ENCODE data around the gene MTA2. TPM values are rescaled to one million over a fixed set of nuclear protein-coding genes. Genes with fewer than 3 reads are reported as not detected.
A peak's percentile ranks its signal among the peaks of the same experiment; 100 is the strongest.

The MTA2 gene
- total RNA-seq, 5 donors from 2014 or later (not counting 1 experiment from before 2014, with no cell fraction given) = 151 to 185 (median 184) TPM

DNA sequence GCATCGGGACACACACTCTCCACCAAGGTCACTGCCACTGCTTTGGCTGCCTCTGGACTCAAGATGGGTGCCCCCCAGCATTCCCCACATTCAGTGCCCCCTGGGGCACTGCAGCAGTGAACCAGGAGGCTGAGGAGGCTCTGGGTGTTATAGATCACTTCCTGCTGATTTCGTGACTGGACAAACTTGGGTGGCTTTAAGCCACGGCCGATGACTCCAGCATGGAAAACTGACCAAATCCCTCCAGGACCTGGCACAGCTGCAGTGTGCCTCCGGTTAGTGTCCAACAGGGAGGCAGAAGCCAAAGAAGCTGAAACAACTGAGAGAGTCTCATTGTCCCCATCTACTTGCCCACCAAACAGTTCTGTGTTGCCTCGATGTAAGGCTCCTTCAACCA is 45.9 kb upstream of the MTA2 start:
- DNase-seq = no peak
- no peak for ATAC-seq (replicated peaks in 1 of 4)
- Histone ChIP-seq H3K27me3 (replicated peaks in 1 of 2; ENCODE audit: control insufficient read depth in 2 of 2, extremely low read depth in 1 of 2, insufficient read depth in 2 of 2, low read length in 1 of 2) (no peaks in the 10 kb centered on the region), H3K4me3 (ENCODE audit: control insufficient read depth in 1 of 2, extremely low read depth in 1 of 2, low read length in 1 of 2) (no peak overlapping the region), H3K36me3 (ENCODE audit: control insufficient read depth in 2 of 2, extremely low read depth in 1 of 2, insufficient read depth in 1 of 2, low read length in 1 of 2) (peaks cover 9 to 37% of the 10 kb centered on the region in 2 donors), H3K4me1 (ENCODE audit: control insufficient read depth in 1 of 2, extremely low read depth in 1 of 2, insufficient read depth in 2 of 2, low read length in 2 of 2) (peaks cover 16 to 55% of the 10 kb centered on the region in 2 experiments), H3K9me3 (no peaks in the 10 kb centered on the region), H3K27ac (ENCODE audit: low read length) (no peak overlapping the region)
- POLR2A ChIA-PET = interaction anchor here (1.2 to 2.4 kb wide), 2 partner anchors 17 to 25 kb away, joined by 3 to 34 read pairs; partner anchors contain the start of genes C11orf98 (in 1 of the 2) and CSKMT (in 1 of the 2)
- H3K36me3 Mint-ChIP-seq = peaks cover 7% of the 10 kb centered on the region
- H3K27ac Mint-ChIP-seq = no peak overlapping the region
- peaks cover 34 to 42% (median 40%) of the 10 kb centered on the region in 3 donors for H3K4me1 Mint-ChIP-seq
- H3K4me3 Mint-ChIP-seq = no peak overlapping the region
- H3K27me3 Mint-ChIP-seq = no peaks in the 10 kb centered on the region
- H3K9me3 Mint-ChIP-seq = no peaks in the 10 kb centered on the region
- CTCF ChIA-PET = no interaction called here
- WGBS (ENCODE audit: insufficient coverage) = 91% methylated on average over 6 of the region's 6 CpGs

DNA sequence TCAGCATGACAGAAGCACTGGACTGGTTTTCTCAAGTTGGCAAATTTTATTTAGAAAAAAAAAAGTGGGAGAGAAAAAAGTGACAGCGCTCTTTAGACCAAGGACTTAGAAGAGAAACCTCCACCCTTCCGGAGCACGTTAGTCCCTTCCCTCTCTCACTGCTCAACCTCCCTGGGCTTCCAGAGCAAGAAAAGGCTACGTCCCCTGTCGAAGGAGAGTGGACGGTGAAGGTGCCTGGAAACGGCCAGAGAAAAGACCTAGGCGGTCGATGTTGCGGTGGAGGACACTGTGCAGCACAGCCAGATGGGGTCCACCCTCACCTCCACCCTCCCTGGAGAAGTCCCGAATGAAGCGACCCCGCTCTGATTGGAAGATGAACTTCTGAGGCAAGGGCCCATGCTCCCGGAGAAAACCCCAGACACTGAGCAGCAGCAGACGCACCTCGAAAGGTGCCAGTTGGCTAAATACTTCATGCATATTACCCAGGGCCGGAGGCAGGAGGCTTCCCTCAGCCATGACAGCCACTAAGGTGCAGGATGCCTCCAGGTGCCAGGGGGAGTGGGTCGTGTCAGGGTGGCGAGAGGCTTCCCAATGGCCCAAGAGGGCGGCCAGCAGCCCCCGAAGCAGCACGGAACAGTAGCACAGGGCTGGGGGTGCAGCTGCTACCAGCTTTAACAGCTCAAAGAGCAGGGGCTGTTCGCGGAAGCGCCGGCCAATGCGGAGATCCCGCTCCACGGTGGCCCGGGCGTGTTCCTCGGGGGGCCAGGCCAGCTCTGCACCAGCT is 45.4 kb upstream of the MTA2 start:
- Mint-ChIP-seq H3K4me1 (peaks cover 28 to 39% (median 36%) of the 10 kb centered on the region in 3 donors), H3K27ac (peak overlapping the region; percentile 93 to 96), H3K4me3 (peak overlapping the region; percentile 95 to 98 (median 97)), H3K36me3 (peaks cover 7% of the 10 kb centered on the region), H3K9me3 (no peaks in the 10 kb centered on the region), H3K27me3 (no peaks in the 10 kb centered on the region)
- H3K4me1 ChIP-seq (ENCODE audit: control insufficient read depth in 1 of 2, extremely low read depth in 1 of 2, insufficient read depth in 2 of 2, low read length in 2 of 2) = peaks cover 14 to 49% of the 10 kb centered on the region in 2 experiments
- peak overlapping the region; percentile 38 for H3K27ac ChIP-seq (ENCODE audit: low read length)
- WGBS (ENCODE audit: insufficient coverage) = 83% methylated on average over 26 of the region's 32 CpGs
- H3K4me3 ChIP-seq (ENCODE audit: control insufficient read depth in 1 of 2, extremely low read depth in 1 of 2, low read length in 1 of 2) = peak overlapping the region in 1 of 2 donors; percentile 100
- no peaks in the 10 kb centered on the region for H3K9me3 ChIP-seq
- DNase-seq (no peak), ATAC-seq (replicated peaks in 1 of 4) (no peak)
- ChIA-PET POLR2A (interaction anchor here in 1 of 2 donors (0.6 to 2.4 kb wide), 4 partner anchors 18 to 73 kb away, joined by 5 to 34 read pairs (median 8); partner anchors contain the start of genes C11orf98, CSKMT and EEF1G), CTCF (interaction anchor here (0.6 to 1.7 kb wide), 3 partner anchors 18 to 258 kb away, joined by 4 to 7 read pairs (median 7); partner anchors contain the start of genes C11orf98 (in 1 of the 2) and CSKMT (in 1 of the 2))
- no peaks in the 10 kb centered on the region for H3K27me3 ChIP-seq (replicated peaks in 1 of 2; ENCODE audit: control insufficient read depth in 2 of 2, extremely low read depth in 1 of 2, insufficient read depth in 2 of 2, low read length in 1 of 2)
- H3K36me3 ChIP-seq (ENCODE audit: control insufficient read depth in 2 of 2, extremely low read depth in 1 of 2, insufficient read depth in 1 of 2, low read length in 1 of 2) = peaks cover 9 to 38% of the 10 kb centered on the region in 2 donors

DNA sequence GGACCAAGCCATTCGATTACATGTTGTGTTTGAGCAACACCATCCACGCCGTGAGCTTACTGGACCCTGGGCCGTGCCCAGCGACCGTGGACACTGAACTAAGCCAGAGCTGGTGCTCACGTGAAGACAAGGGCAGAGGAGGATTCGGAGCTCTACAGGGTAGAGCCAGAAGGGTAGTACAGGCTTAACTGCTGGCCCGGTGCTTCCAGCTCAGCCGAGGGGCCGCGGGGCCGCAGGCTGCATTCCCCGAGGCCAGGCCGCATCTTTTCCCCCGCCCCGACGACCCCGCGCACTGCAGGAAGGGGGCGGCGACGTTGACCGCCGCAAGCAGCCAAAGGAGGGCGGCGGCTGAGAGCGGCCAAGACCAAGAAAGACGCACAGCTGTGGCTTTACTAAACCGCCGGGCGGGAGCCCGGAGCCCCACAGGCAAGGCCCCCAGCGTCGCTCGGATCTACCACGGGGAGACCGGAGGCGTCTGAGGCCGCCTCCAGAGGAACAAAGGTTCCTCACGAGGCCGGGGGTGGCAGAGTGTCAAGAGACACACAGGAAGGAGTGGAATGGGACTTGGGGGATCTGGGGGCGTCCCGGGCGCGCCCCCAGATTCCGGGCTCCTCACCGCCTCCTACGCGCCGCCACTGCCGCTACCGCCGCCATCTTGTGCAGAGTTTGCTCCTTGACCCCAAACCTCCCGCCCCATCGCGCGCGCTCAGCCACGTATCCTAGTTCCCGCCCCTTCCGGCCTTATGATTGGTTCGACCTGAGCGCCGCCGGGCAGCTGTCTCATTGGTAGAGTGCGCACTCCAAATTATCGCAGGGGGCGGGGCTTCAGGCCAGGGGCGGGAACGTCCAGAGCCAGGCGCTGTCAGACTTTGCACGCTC is 44.5 kb upstream of the MTA2 start, which contains the start of gene GANAB:
TSS of gene GANAB (minus strand) at position 668 of the 879 bp plus-strand sequence. CDS start at position 654, 14 bp downstream.
- DNase-seq = peak; percentile 96 to 100 (median 99)
- H3K36me3 ChIP-seq (ENCODE audit: control insufficient read depth in 2 of 2, extremely low read depth in 1 of 2, insufficient read depth in 1 of 2, low read length in 1 of 2) = peaks cover 9 to 38% of the 10 kb centered on the region in 2 donors
- no peaks in the 10 kb centered on the region for H3K27me3 ChIP-seq (replicated peaks in 1 of 2; ENCODE audit: control insufficient read depth in 2 of 2, extremely low read depth in 1 of 2, insufficient read depth in 2 of 2, low read length in 1 of 2)
- ChIA-PET POLR2A (interaction anchor here (0.6 to 2.4 kb wide), 7 partner anchors 9 to 83 kb away, joined by 3 to 34 read pairs (median 5); partner anchors contain the start of genes C11orf98 (in 2 of the 2), CSKMT (in 2 of the 2) and EEF1G (in 1 of the 2)), CTCF (interaction anchor here (0.6 to 1.7 kb wide), 5 partner anchors 19 to 257 kb away, joined by 3 to 7 read pairs (median 4); partner anchors contain the start of genes C11orf98 (in 1 of the 2) and CSKMT (in 1 of the 2))
- H3K4me1 Mint-ChIP-seq = peaks cover 27 to 39% (median 36%) of the 10 kb centered on the region in 3 donors
- peak within 1 kb of the TSS; percentile 95 to 98 (median 97) for H3K4me3 Mint-ChIP-seq
- peaks cover 11 to 47% of the 10 kb centered on the region in 2 experiments for H3K4me1 ChIP-seq (ENCODE audit: control insufficient read depth in 1 of 2, extremely low read depth in 1 of 2, insufficient read depth in 2 of 2, low read length in 2 of 2)
- H3K9me3 ChIP-seq = no peaks in the 10 kb centered on the region
- ATAC-seq (replicated peaks in 1 of 4) = peak; percentile 98 to 99 (median 98)
- WGBS (ENCODE audit: insufficient coverage) = under 1% methylated on average over 62 of the region's 73 CpGs
- H3K36me3 Mint-ChIP-seq = peaks cover 7% of the 10 kb centered on the region
- H3K27ac ChIP-seq (ENCODE audit: low read length) = peak within 1 kb of the TSS; percentile 94
- H3K9me3 Mint-ChIP-seq = no peaks in the 10 kb centered on the region
- no peaks in the 10 kb centered on the region for H3K27me3 Mint-ChIP-seq
- peak within 1 kb of the TSS; percentile 93 to 96 for H3K27ac Mint-ChIP-seq
- H3K4me3 ChIP-seq (ENCODE audit: control insufficient read depth in 1 of 2, extremely low read depth in 1 of 2, low read length in 1 of 2) = peak within 1 kb of the TSS; percentile 95 to 100

DNA sequence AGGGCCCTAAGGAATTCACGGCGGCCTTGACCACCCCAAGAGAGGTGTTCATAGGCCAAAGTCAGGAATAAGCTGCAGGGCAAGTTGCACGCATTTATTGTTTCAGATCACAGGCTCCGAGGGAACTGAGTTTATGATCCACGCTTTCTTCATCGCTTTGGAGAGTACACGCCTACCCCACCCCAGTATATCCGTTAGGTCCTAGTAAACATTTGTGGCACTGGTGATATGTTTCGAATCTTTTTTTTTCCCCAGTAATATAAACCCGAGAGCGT is 43.9 kb upstream of the MTA2 start:
- Mint-ChIP-seq H3K4me1 (peaks cover 33 to 44% (median 38%) of the 10 kb centered on the region in 3 donors), H3K36me3 (peaks cover 7% of the 10 kb centered on the region), H3K27me3 (no peaks in the 10 kb centered on the region), H3K4me3 (peak overlapping the region; percentile 95 to 98 (median 97)), H3K27ac (peak overlapping the region; percentile 93 to 96), H3K9me3 (no peaks in the 10 kb centered on the region)
- ChIA-PET POLR2A (interaction anchor here (0.6 to 2.4 kb wide), 4 partner anchors 10 to 83 kb away, joined by 3 to 34 read pairs (median 4); partner anchors contain the start of genes C11orf98 (in 2 of the 2) and CSKMT (in 2 of the 2)), CTCF (interaction anchor here (0.6 to 1.7 kb wide), 3 partner anchors 20 to 51 kb away, joined by 3 to 7 read pairs (median 4); partner anchors contain the start of genes C11orf98 (in 1 of the 2) and CSKMT (in 1 of the 2))
- peak in 1 of 35 experiments; percentile 27 for DNase-seq
- Histone ChIP-seq H3K9me3 (no peaks in the 10 kb centered on the region), H3K4me3 (ENCODE audit: control insufficient read depth in 1 of 2, extremely low read depth in 1 of 2, low read length in 1 of 2) (peak overlapping the region; percentile 95 to 100), H3K4me1 (ENCODE audit: control insufficient read depth in 1 of 2, extremely low read depth in 1 of 2, insufficient read depth in 2 of 2, low read length in 2 of 2) (peaks cover 11 to 52% of the 10 kb centered on the region in 2 experiments), H3K36me3 (ENCODE audit: control insufficient read depth in 2 of 2, extremely low read depth in 1 of 2, insufficient read depth in 1 of 2, low read length in 1 of 2) (peaks cover 9 to 38% of the 10 kb centered on the region in 2 donors), H3K27me3 (replicated peaks in 1 of 2; ENCODE audit: control insufficient read depth in 2 of 2, extremely low read depth in 1 of 2, insufficient read depth in 2 of 2, low read length in 1 of 2) (no peaks in the 10 kb centered on the region), H3K27ac (ENCODE audit: low read length) (peak overlapping the region; percentile 94)
- peak in 1 of 4 experiments; percentile 0 for ATAC-seq (replicated peaks in 1 of 4)
- WGBS (ENCODE audit: insufficient coverage) = 0% methylated on average over 4 of the region's 11 CpGs

- Histone ChIP-seq H3K36me3 (ENCODE audit: control insufficient read depth in 2 of 2, extremely low read depth in 1 of 2, insufficient read depth in 1 of 2, low read length in 1 of 2) (peaks cover under 1 to 37% of the 10 kb centered on the region in 2 donors), H3K4me1 (ENCODE audit: control insufficient read depth in 1 of 2, extremely low read depth in 1 of 2, insufficient read depth in 2 of 2, low read length in 2 of 2) (peaks cover 14 to 63% of the 10 kb centered on the region in 2 experiments), H3K27me3 (replicated peaks in 1 of 2; ENCODE audit: control insufficient read depth in 2 of 2, extremely low read depth in 1 of 2, insufficient read depth in 2 of 2, low read length in 1 of 2) (no peaks in the 10 kb centered on the region), H3K27ac (ENCODE audit: low read length) (no peak overlapping the region), H3K4me3 (ENCODE audit: control insufficient read depth in 1 of 2, extremely low read depth in 1 of 2, low read length in 1 of 2) (no peak overlapping the region), H3K9me3 (no peaks in the 10 kb centered on the region)
- ChIA-PET CTCF (no interaction called here), POLR2A (interaction anchor here in 1 of 2 donors (0.6 to 1.1 kb wide), 2 partner anchors 9 to 21 kb away, joined by 3 to 4 read pairs; partner anchors contain the start of genes C11orf98, CSKMT and INTS5)
- Mint-ChIP-seq H3K27me3 (no peaks in the 10 kb centered on the region), H3K9me3 (no peaks in the 10 kb centered on the region), H3K4me1 (peaks cover 42 to 48% (median 42%) of the 10 kb centered on the region in 3 donors), H3K27ac (peak overlapping the region in 1 of 2 donors; percentile 28), H3K4me3 (peak overlapping the region; percentile 24 to 97 (median 29)), H3K36me3 (peaks cover 8% of the 10 kb centered on the region)
- WGBS (ENCODE audit: insufficient coverage) = 90% methylated on average over 3 of the region's 8 CpGs
- DNase-seq (no peak), ATAC-seq (replicated peaks in 1 of 4) (no peak)
Observed at GRCh38 chr11:62644220-62644619, 42.6 kb upstream of the MTA2 start.

Data from T-cell (primary cell).